Measurements from ENCODE around the gene PSTK. TPM values are rescaled to one million over a fixed set of nuclear protein-coding genes. Genes with fewer than 3 reads are reported as not detected.

Gene PSTK
- total and polyA plus RNA-seq, 2 experiments from 2014 or later: 7.4 to 7.6 TPM

DNA sequence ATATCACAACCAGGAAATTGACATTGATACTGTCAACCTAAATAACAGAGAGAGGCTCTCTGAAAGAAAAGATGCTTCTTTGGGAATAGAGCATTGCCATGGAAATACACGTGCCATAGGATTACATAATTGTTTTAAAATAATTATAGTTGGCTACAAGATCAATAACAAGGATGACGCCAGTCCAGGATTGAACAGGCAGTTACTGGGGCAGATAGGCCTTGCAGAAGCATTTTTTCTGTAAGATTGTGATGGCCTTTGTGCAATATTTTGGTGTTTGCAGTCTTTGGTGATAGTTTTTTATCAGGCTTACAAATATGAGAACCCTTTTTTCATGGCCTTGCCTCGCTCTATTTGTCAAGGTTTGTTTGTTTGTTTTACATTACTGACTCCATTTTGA is 39.1 kb downstream of the PSTK start:
- DNase-seq (ENCODE audit: low spot score): no peak
- H3K4me2 ChIP-seq: peak overlapping the region; percentile 22
- H3K9me2 ChIP-seq (replicated peaks; ENCODE audit: insufficient read depth): no peaks in the 10 kb centered on the region
- 71% methylated on average over 3 of the region's 3 CpGs for WGBS (ENCODE audit: low lambda C conversion rate, missing lambda C conversion rate)
- peaks cover 24% of the 10 kb centered on the region for H3K79me2 ChIP-seq
- TF ChIP-seq EZH2 (IDR thresholded peaks at IDR 0.05; ENCODE audit: borderline replicate concordance) (no peak), EZH2phosphoT487 (IDR thresholded peaks at IDR 0.05; ENCODE audit: low read depth, severe bottlenecking, unreplicated experiment) (no peak)
- TF ChIP-seq, protein P1, sequence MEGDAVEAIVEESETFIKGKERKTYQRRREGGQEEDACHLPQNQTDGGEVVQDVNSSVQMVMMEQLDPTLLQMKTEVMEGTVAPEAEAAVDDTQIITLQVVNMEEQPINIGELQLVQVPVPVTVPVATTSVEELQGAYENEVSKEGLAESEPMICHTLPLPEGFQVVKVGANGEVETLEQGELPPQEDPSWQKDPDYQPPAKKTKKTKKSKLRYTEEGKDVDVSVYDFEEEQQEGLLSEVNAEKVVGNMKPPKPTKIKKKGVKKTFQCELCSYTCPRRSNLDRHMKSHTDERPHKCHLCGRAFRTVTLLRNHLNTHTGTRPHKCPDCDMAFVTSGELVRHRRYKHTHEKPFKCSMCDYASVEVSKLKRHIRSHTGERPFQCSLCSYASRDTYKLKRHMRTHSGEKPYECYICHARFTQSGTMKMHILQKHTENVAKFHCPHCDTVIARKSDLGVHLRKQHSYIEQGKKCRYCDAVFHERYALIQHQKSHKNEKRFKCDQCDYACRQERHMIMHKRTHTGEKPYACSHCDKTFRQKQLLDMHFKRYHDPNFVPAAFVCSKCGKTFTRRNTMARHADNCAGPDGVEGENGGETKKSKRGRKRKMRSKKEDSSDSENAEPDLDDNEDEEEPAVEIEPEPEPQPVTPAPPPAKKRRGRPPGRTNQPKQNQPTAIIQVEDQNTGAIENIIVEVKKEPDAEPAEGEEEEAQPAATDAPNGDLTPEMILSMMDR (IDR thresholded peaks at IDR 0.05; ENCODE audit: poor library complexity): no peak
- no peak overlapping the region for H2AFZ ChIP-seq
- peak overlapping the region; percentile 43 for H3K27ac ChIP-seq
- H3K9me3 ChIP-seq (ENCODE audit: low read depth): no peaks in the 10 kb centered on the region
- no peaks in the 10 kb centered on the region for H3K36me3 ChIP-seq (replicated peaks; ENCODE audit: insufficient read depth, low read depth)
- peaks cover 14% of the 10 kb centered on the region for H3K4me1 ChIP-seq (ENCODE audit: insufficient read depth)
- H3K4me3 ChIP-seq: no peak overlapping the region
- H4K20me1 ChIP-seq (ENCODE audit: insufficient read depth, poor library complexity, severe bottlenecking): no peaks in the 10 kb centered on the region
- no peaks in the 10 kb centered on the region for H3K27me3 ChIP-seq

DNA sequence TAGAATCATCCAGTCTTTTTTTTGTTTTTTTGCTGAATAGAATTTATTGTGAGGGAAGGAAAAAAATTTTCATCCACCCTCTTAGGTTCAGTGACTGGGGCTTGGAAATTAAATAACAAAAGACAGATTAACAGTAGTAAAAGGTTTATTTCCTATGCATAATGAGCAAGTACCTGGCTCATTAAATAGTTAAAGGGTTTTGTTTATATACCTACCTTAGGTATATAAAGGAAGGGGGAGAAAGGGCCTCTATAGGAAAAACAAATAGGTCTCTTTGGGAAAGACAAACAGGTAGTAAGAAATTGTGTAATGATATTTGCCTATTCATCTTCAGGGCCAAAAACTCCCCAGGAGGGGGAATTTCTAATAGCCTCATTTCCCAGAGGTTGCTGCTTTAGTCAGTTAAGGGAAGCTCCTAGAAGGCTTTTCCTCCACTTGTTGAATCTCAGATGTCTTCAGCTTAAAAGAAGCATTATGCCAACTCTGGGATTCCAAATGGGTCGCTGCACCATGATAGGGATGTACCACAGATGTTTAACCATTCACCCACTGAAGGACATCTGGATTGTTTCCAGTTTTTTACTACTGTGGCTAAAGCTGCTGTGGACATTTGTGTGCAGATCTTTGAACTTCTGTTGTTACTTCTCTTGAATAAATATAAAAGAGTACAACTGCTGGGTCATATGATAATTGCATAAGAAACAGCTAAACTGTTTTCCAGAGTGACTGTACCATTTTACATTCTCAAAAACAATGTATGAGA is 39.9 kb downstream of the PSTK start:
- Histone ChIP-seq H3K9me3 (ENCODE audit: low read depth) (no peaks in the 10 kb centered on the region), H4K20me1 (ENCODE audit: insufficient read depth, poor library complexity, severe bottlenecking) (no peaks in the 10 kb centered on the region), H3K27me3 (no peaks in the 10 kb centered on the region), H3K36me3 (replicated peaks; ENCODE audit: insufficient read depth, low read depth) (no peaks in the 10 kb centered on the region), H3K4me2 (peak overlapping the region; percentile 47), H3K4me1 (ENCODE audit: insufficient read depth) (peaks cover 14% of the 10 kb centered on the region), H3K4me3 (no peak overlapping the region), H3K9me2 (replicated peaks; ENCODE audit: insufficient read depth) (no peaks in the 10 kb centered on the region), H2AFZ (no peak overlapping the region), H3K27ac (peak overlapping the region; percentile 43), H3K79me2 (peaks cover 24% of the 10 kb centered on the region)
- DNase-seq (ENCODE audit: low spot score): peak; percentile 17
- WGBS (ENCODE audit: low lambda C conversion rate, missing lambda C conversion rate): 52% methylated on average over 1 of the region's 1 CpG
- TF ChIP-seq EZH2phosphoT487 (IDR thresholded peaks at IDR 0.05; ENCODE audit: low read depth, severe bottlenecking, unreplicated experiment): no peak
- TF ChIP-seq, protein P1 (IDR thresholded peaks at IDR 0.05; ENCODE audit: poor library complexity): no peak
- no peak for TF ChIP-seq EZH2 (IDR thresholded peaks at IDR 0.05; ENCODE audit: borderline replicate concordance)

DNA sequence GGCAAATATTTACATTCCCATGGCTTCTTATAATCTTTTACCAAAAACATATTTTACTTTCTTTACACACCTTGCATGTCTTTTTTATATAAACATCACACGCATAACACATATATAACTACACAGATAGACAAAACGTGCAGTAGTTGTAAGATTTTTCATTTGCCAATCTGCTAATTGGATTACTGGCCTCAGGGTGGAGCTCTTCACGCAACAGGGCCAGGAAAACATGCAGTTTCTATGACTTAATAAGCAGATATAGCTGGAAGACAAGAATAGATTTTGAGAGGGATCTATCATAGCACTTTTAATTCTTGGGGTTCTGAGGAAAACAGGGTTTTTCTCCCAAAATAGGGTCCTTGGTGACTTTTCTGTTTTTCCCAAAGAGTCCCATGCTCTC is 41.3 kb downstream of the PSTK start:
- H3K79me2 ChIP-seq: peaks cover 24% of the 10 kb centered on the region
- no peak overlapping the region for H2AFZ ChIP-seq
- peak; percentile 13 for DNase-seq (ENCODE audit: low spot score)
- peak overlapping the region; percentile 30 for H3K27ac ChIP-seq
- peak overlapping the region; percentile 47 for H3K4me2 ChIP-seq
- no peaks in the 10 kb centered on the region for H4K20me1 ChIP-seq (ENCODE audit: insufficient read depth, poor library complexity, severe bottlenecking)
- WGBS (ENCODE audit: low lambda C conversion rate, missing lambda C conversion rate): 43% methylated on average over 3 of the region's 3 CpGs
- H3K9me3 ChIP-seq (ENCODE audit: low read depth): no peaks in the 10 kb centered on the region
- no peak overlapping the region for H3K4me3 ChIP-seq
- no peaks in the 10 kb centered on the region for H3K27me3 ChIP-seq
- H3K9me2 ChIP-seq (replicated peaks; ENCODE audit: insufficient read depth): no peaks in the 10 kb centered on the region
- TF ChIP-seq EZH2phosphoT487 (IDR thresholded peaks at IDR 0.05; ENCODE audit: low read depth, severe bottlenecking, unreplicated experiment) (no peak), EZH2 (IDR thresholded peaks at IDR 0.05; ENCODE audit: borderline replicate concordance) (no peak)
- TF ChIP-seq, protein P1 (IDR thresholded peaks at IDR 0.05; ENCODE audit: poor library complexity): peak; percentile 42
- peaks cover 14% of the 10 kb centered on the region for H3K4me1 ChIP-seq (ENCODE audit: insufficient read depth)
- no peaks in the 10 kb centered on the region for H3K36me3 ChIP-seq (replicated peaks; ENCODE audit: insufficient read depth, low read depth)
